ENCODE measurements around the gene AR. TPM values are rescaled to one million over a fixed set of nuclear protein-coding genes. Genes with fewer than 3 reads are reported as not detected.

The AR gene
- total RNA-seq, 1 donor from 2014 or later: 35.1 TPM

GRCh38 chrX:67734111-67734753 lies 190.4 kb downstream of the AR start:
- Histone ChIP-seq H3K27me3 (no peaks in the 10 kb centered on the region), H3K27ac (no peak overlapping the region), H3K36me3 (no peaks in the 10 kb centered on the region), H3K9me3 (no peaks in the 10 kb centered on the region), H3K4me3 (no peak overlapping the region), H3K4me1 (no peaks in the 10 kb centered on the region)
- intact Hi-C loops (cut with DNase I): no loop called here
- TF ChIP-seq POLR2A (IDR thresholded peaks at IDR 0.05) (no peak), POLR2AphosphoS5 (IDR thresholded peaks at IDR 0.05; ENCODE audit: insufficient read depth in 1 of 2, low read depth in 1 of 2) (no peak), CTCF (IDR thresholded peaks at IDR 0.05) (no peak)
- no peak for DNase-seq (ENCODE audit: extremely low spot score in 2 of 2)

- Histone ChIP-seq H3K4me3 (no peak overlapping the region), H3K9me3 (no peaks in the 10 kb centered on the region), H3K36me3 (no peaks in the 10 kb centered on the region), H3K4me1 (no peaks in the 10 kb centered on the region), H3K27me3 (no peaks in the 10 kb centered on the region), H3K27ac (no peak overlapping the region)
- intact Hi-C loops (cut with DNase I): no loop called here
- TF ChIP-seq POLR2A (IDR thresholded peaks at IDR 0.05): no peak
- TF ChIP-seq CTCF (IDR thresholded peaks at IDR 0.05): no peak
- no peak for TF ChIP-seq POLR2AphosphoS5 (IDR thresholded peaks at IDR 0.05; ENCODE audit: insufficient read depth in 1 of 2, low read depth in 1 of 2)
- DNase-seq (ENCODE audit: extremely low spot score in 2 of 2): no peak
Observed at GRCh38 chrX:67749536-67749935, 205.7 kb downstream of the AR start.

GRCh38 chrX:67750694-67751093 lies 206.9 kb downstream of the AR start:
- no peak for DNase-seq (ENCODE audit: extremely low spot score in 2 of 2)
- no peaks in the 10 kb centered on the region for H3K36me3 ChIP-seq
- no peaks in the 10 kb centered on the region for H3K9me3 ChIP-seq
- no peaks in the 10 kb centered on the region for H3K4me1 ChIP-seq
- H3K4me3 ChIP-seq: no peak overlapping the region
- H3K27ac ChIP-seq: no peak overlapping the region
- no peaks in the 10 kb centered on the region for H3K27me3 ChIP-seq
- TF ChIP-seq POLR2A (IDR thresholded peaks at IDR 0.05) (no peak), CTCF (IDR thresholded peaks at IDR 0.05) (no peak), POLR2AphosphoS5 (IDR thresholded peaks at IDR 0.05; ENCODE audit: insufficient read depth in 1 of 2, low read depth in 1 of 2) (no peak)
- intact Hi-C loops (cut with DNase I): no loop called here

- Histone ChIP-seq H3K4me3 (no peak overlapping the region), H3K27ac (no peak overlapping the region), H3K27me3 (no peaks in the 10 kb centered on the region), H3K4me1 (no peaks in the 10 kb centered on the region), H3K36me3 (no peaks in the 10 kb centered on the region), H3K9me3 (no peaks in the 10 kb centered on the region)
- DNase-seq (ENCODE audit: extremely low spot score in 2 of 2): no peak
- no peak for TF ChIP-seq CTCF (IDR thresholded peaks at IDR 0.05)
- no peak for TF ChIP-seq POLR2AphosphoS5 (IDR thresholded peaks at IDR 0.05; ENCODE audit: insufficient read depth in 1 of 2, low read depth in 1 of 2)
- TF ChIP-seq POLR2A (IDR thresholded peaks at IDR 0.05): no peak
- intact Hi-C loops (cut with DNase I): no loop called here
Observed at GRCh38 chrX:67759018-67759417, 215.2 kb downstream of the AR start.

GRCh38 chrX:67777148-67777547 lies 233.3 kb downstream of the AR start:
- intact Hi-C loops (cut with DNase I): loop anchor here (10.0 kb wide), 1 partner anchor 232 kb away; the partner anchor contains the start of gene AR
- Histone ChIP-seq H3K36me3 (no peaks in the 10 kb centered on the region), H3K4me3 (no peak overlapping the region), H3K27me3 (no peaks in the 10 kb centered on the region), H3K9me3 (no peaks in the 10 kb centered on the region), H3K4me1 (peaks cover 19% of the 10 kb centered on the region), H3K27ac (no peak overlapping the region)
- TF ChIP-seq POLR2AphosphoS5 (IDR thresholded peaks at IDR 0.05; ENCODE audit: insufficient read depth in 1 of 2, low read depth in 1 of 2) (no peak), CTCF (IDR thresholded peaks at IDR 0.05) (no peak), POLR2A (IDR thresholded peaks at IDR 0.05) (no peak)
- no peak for DNase-seq (ENCODE audit: extremely low spot score in 2 of 2)

Measured in vagina (tissue), 2 donors.